Esophagus muscularis mucosa (tissue), 4 donors: ENCODE data around the gene PPEF1. TPM values are rescaled to one million over a fixed set of nuclear protein-coding genes. Genes with fewer than 3 reads are reported as not detected.

Experiments
- DNase-seq: peaks from one replicate; pipeline ENCODE4 v3.0.0-alpha.2; 2017; ENCODE audit errors: extremely low spot score
- H3K27ac ChIP-seq, 4 donors: fragments of 200-600 bp; sonication (generic); replicated peaks in 1 of 4; 1 replicate in 3 of 4; 2 replicates in 1 of 4; pipeline ENCODE4 v1.5.1; 2016 to 2019; ENCODE audit warnings: mild to moderate bottlenecking in 1 of 4
- H3K27me3 ChIP-seq, 4 donors: fragments of 200-600 bp; sonication (generic); one replicate each; pipeline versions ENCODE4 v1.5.1 to v1.6.0; 2016 to 2019
- H3K36me3 ChIP-seq, 4 donors: fragments of 200-600 bp; sonication (generic); one replicate each; pipeline ENCODE4 v1.5.1; 2016 to 2019
- H3K4me1 ChIP-seq, 4 donors: fragments of 200-600 bp; sonication (generic); one replicate each; pipeline ENCODE4 v1.5.1; 2016 to 2019
- H3K4me3 ChIP-seq, 4 donors: fragments of 200-600 bp; sonication (generic); 1 replicate in 2 of 4; 2 replicates in 2 of 4; pipeline ENCODE4 v1.5.1; 2016 to 2019; ENCODE audit warnings: mild to moderate bottlenecking in 4 of 4, moderate library complexity in 1 of 4
- H3K9me3 ChIP-seq, 4 donors: fragments of 200-600 bp; sonication (generic); 1 replicate in 3 of 4; 2 replicates in 1 of 4; pipeline ENCODE4 v1.5.1; 2016 to 2019
- EP300 ChIP-seq: sonication (generic); formaldehyde crosslinking; IDR thresholded peaks from one replicate; pipeline ENCODE4 v1.6.1; 2017; ENCODE audit warnings: antibody characterized with exemption
- POLR2A ChIP-seq: fragments of 450-650 bp; IDR thresholded peaks from one replicate; pipeline ENCODE4 v1.6.1; 2017; ENCODE audit warnings: antibody characterized with exemption, moderate library complexity, mild to moderate bottlenecking, low read depth
- POLR2AphosphoS5 ChIP-seq, 2 donors: sonication (generic); formaldehyde crosslinking; IDR thresholded peaks; one replicate each; pipeline ENCODE4 v1.6.1; 2017; ENCODE audit warnings: antibody characterized with exemption in 2 of 2
- WGBS: methylation state at CpG from one replicate; pipeline ENCODE4 v1.1.5; 2018; 5-methylcytosine and 5-hydroxymethylcytosine counted together
- intact Hi-C: fragments of 100-400 bp; cut with DNase I; formaldehyde crosslinking; loops from one replicate; pipeline ENCODE4 v1.15.1; 2023
- total RNA-seq, 4 donors: library from RNA; depleted of rRNA; stranded (reverse); fragments of >200 nt; gene quantifications; one replicate each; pipeline versions ENCODE4 v1.1.0 to v1.2.1, GENCODE V29; 2016
- TF ChIP-seq, protein P1 (sequence below), 3 experiments: fragments of 200-600 bp in 2 of 3; fragments of 450-650 bp in 1 of 3; sonication (generic) in 2 of 3; IDR thresholded peaks; one replicate each; pipeline ENCODE4 v1.5.1; 2017 to 2019; ENCODE audit warnings: antibody characterized with exemption in 3 of 3, mild to moderate bottlenecking in 2 of 3, moderate library complexity in 1 of 3

Gene PPEF1
- total RNA-seq, 4 donors from 2014 or later = 0.29 to 1.7 (median 0.54) TPM

GRCh38 chrX:18687856-18688495 lies 19.5 kb upstream of the PPEF1 start:
- intact Hi-C loops = no loop called here
- 78% methylated on average over 7 of the region's 7 CpGs for WGBS
- DNase-seq = no peak
- Histone ChIP-seq H3K27ac (no peak overlapping the region), H3K4me1 (peaks cover 0 to 5% (median 0%) of the 10 kb centered on the region in 4 donors), H3K4me3 (no peak overlapping the region), H3K27me3 (no peaks in the 10 kb centered on the region), H3K9me3 (peaks cover 0 to 7% (median 0%) of the 10 kb centered on the region in 4 donors), H3K36me3 (no peaks in the 10 kb centered on the region)
- TF ChIP-seq EP300 (no peak), POLR2AphosphoS5 (IDR thresholded peaks at IDR 0.05) (no peak), POLR2A (no peak)
- TF ChIP-seq, protein P1, sequence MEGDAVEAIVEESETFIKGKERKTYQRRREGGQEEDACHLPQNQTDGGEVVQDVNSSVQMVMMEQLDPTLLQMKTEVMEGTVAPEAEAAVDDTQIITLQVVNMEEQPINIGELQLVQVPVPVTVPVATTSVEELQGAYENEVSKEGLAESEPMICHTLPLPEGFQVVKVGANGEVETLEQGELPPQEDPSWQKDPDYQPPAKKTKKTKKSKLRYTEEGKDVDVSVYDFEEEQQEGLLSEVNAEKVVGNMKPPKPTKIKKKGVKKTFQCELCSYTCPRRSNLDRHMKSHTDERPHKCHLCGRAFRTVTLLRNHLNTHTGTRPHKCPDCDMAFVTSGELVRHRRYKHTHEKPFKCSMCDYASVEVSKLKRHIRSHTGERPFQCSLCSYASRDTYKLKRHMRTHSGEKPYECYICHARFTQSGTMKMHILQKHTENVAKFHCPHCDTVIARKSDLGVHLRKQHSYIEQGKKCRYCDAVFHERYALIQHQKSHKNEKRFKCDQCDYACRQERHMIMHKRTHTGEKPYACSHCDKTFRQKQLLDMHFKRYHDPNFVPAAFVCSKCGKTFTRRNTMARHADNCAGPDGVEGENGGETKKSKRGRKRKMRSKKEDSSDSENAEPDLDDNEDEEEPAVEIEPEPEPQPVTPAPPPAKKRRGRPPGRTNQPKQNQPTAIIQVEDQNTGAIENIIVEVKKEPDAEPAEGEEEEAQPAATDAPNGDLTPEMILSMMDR (IDR thresholded peaks at IDR 0.05) = no peak

DNA sequence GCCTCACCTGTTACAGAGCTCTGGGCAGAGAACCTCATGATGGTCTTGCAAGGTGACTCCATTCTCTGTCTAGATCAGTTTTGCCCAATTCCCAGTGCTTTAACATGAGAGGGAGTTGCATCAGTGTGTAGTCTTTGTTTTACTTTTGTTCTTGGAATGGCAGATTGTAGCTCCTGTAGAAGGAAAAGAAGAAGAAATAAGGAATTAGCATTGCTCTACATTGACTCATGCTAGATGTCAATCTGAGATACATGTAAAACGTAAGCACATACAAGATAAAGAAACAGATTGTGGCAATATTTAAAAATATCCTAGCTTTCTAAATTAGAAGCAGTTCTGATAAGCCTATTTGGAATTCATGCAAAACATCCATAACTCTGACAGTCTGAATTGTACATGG lies 16.0 kb upstream of the PPEF1 start:
- H3K4me3 ChIP-seq = no peak overlapping the region
- peaks cover 0 to 7% (median 0%) of the 10 kb centered on the region in 4 donors for H3K9me3 ChIP-seq
- WGBS = 50% methylated on average over 1 of the region's 1 CpG
- H3K4me1 ChIP-seq = no peaks in the 10 kb centered on the region
- no peak overlapping the region for H3K27ac ChIP-seq
- DNase-seq = no peak
- intact Hi-C loops = no loop called here
- no peaks in the 10 kb centered on the region for H3K27me3 ChIP-seq
- TF ChIP-seq, protein P1 (IDR thresholded peaks at IDR 0.05) = no peak
- TF ChIP-seq EP300 (no peak), POLR2AphosphoS5 (IDR thresholded peaks at IDR 0.05) (no peak), POLR2A (no peak)
- no peaks in the 10 kb centered on the region for H3K36me3 ChIP-seq

DNA sequence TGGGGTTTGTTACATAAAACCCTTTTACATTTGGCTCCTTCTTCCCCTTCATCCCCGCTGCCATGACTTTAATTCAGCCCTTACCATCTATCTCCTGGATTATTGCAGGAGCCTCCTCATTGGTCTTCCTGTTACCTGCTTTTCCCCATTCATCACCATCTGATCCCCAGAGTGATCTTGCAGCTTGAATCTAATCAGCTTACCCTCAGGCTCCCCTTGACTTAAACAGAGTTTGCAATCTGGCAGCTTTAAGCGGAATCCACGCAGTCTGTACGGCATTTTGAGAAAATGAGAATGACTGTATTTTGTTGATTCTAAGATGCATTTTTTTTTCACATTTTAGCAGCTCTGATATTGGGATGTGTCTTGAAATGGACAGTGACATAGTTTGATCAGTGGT lies 14.9 kb upstream of the PPEF1 start:
- 82% methylated on average over 4 of the region's 4 CpGs for WGBS
- H3K36me3 ChIP-seq = no peaks in the 10 kb centered on the region
- intact Hi-C loops = no loop called here
- no peak for DNase-seq
- no peak overlapping the region for H3K27ac ChIP-seq
- no peaks in the 10 kb centered on the region for H3K27me3 ChIP-seq
- peaks cover 0 to 7% (median 0%) of the 10 kb centered on the region in 4 donors for H3K9me3 ChIP-seq
- no peak for TF ChIP-seq EP300
- no peak for TF ChIP-seq POLR2A
- no peak for TF ChIP-seq POLR2AphosphoS5 (IDR thresholded peaks at IDR 0.05)
- TF ChIP-seq, protein P1 (IDR thresholded peaks at IDR 0.05) = no peak
- H3K4me1 ChIP-seq = no peaks in the 10 kb centered on the region
- H3K4me3 ChIP-seq = no peak overlapping the region

- TF ChIP-seq POLR2A (no peak), EP300 (no peak), POLR2AphosphoS5 (IDR thresholded peaks at IDR 0.05) (no peak)
- TF ChIP-seq, protein P1 (IDR thresholded peaks at IDR 0.05) = no peak
- no peaks in the 10 kb centered on the region for H3K9me3 ChIP-seq
- WGBS = 73% methylated on average over 3 of the region's 3 CpGs
- H3K36me3 ChIP-seq = no peaks in the 10 kb centered on the region
- no peaks in the 10 kb centered on the region for H3K27me3 ChIP-seq
- no peak for DNase-seq
- intact Hi-C loops = no loop called here
- H3K4me3 ChIP-seq = no peak overlapping the region
- peaks cover 0 to 3% (median 0%) of the 10 kb centered on the region in 4 donors for H3K4me1 ChIP-seq
- no peak overlapping the region for H3K27ac ChIP-seq
Observed at GRCh38 chrX:18696653-18697052, 10.8 kb upstream of the PPEF1 start.
